Measurements from ENCODE around the gene PPM1M.

DNA sequence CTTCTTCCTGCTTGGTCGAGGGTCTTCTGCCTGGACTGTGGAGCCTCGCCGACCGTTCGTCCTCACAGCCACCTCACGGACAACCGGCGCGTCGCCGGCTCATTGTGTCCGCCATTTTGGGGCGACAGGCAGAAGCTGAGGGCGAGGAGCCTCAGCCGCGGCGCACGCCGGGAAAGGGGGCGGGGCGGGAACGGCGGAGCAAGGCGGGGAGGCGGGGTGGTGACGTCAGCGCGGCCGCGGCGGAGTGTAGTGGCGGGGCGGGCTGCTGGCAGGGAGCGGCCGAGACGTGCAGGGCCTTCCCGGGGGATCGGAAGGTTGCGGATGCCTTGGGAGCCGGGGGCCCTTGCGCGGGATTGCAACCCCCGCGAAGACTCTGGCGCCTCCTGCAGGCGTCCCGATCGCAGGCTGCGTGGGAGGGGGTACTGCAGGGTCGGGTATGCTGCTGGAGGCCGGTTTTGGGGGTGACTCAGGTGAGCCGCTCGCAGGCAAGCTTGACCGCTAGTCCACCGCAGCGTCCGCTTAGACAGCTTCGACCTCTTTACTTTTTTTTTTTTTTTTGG, 33.0 kb downstream of the PPM1M start, which contains the start of gene WDR82:
- TF ChIP-seq, protein P1, sequence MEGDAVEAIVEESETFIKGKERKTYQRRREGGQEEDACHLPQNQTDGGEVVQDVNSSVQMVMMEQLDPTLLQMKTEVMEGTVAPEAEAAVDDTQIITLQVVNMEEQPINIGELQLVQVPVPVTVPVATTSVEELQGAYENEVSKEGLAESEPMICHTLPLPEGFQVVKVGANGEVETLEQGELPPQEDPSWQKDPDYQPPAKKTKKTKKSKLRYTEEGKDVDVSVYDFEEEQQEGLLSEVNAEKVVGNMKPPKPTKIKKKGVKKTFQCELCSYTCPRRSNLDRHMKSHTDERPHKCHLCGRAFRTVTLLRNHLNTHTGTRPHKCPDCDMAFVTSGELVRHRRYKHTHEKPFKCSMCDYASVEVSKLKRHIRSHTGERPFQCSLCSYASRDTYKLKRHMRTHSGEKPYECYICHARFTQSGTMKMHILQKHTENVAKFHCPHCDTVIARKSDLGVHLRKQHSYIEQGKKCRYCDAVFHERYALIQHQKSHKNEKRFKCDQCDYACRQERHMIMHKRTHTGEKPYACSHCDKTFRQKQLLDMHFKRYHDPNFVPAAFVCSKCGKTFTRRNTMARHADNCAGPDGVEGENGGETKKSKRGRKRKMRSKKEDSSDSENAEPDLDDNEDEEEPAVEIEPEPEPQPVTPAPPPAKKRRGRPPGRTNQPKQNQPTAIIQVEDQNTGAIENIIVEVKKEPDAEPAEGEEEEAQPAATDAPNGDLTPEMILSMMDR (conservative IDR thresholded peaks at IDR 0.05 in 1 of 2, IDR thresholded peaks at IDR 0.05 in 1 of 2; ENCODE audit: low read depth in 1 of 2, low read length in 2 of 2) = peak; percentile 38 to 56
- no peak for TF ChIP-seq EZH2 (IDR thresholded peaks at IDR 0.05; ENCODE audit: low read length, missing control alignments)
